Measurements from ENCODE around the gene DNAAF1. TPM values are rescaled to one million over a fixed set of nuclear protein-coding genes. Genes with fewer than 3 reads are reported as not detected.
A peak's percentile ranks its signal among the peaks of the same experiment; 100 is the strongest.

Gene DNAAF1
- total RNA-seq, 1 donor from 2014 or later, result not detected

DNA sequence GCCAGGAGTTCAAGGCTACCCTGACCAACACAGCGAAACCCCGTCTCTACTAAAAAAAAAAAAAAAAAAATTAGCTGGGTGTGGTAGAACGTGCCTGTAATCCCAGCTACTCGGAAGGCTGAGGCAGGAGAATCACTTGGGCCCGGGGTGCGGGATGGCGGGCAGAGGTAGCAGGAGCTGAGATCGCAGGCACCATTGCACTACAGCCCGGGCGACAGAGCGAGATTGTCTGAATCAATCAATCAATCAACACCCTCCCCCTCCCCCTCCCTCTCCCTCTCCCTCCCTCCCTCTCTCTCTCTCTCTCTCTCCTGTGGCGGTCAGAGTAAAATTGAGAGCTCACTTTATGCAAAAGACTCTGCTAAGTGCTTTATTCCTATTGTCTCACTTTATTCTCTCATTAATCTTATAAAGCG is 1.3 kb upstream of the DNAAF1 start:
- no peaks in the 10 kb centered on the region for H3K9me3 Mint-ChIP-seq (ENCODE audit: low read depth)
- TF ChIP-seq, protein P1, sequence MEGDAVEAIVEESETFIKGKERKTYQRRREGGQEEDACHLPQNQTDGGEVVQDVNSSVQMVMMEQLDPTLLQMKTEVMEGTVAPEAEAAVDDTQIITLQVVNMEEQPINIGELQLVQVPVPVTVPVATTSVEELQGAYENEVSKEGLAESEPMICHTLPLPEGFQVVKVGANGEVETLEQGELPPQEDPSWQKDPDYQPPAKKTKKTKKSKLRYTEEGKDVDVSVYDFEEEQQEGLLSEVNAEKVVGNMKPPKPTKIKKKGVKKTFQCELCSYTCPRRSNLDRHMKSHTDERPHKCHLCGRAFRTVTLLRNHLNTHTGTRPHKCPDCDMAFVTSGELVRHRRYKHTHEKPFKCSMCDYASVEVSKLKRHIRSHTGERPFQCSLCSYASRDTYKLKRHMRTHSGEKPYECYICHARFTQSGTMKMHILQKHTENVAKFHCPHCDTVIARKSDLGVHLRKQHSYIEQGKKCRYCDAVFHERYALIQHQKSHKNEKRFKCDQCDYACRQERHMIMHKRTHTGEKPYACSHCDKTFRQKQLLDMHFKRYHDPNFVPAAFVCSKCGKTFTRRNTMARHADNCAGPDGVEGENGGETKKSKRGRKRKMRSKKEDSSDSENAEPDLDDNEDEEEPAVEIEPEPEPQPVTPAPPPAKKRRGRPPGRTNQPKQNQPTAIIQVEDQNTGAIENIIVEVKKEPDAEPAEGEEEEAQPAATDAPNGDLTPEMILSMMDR (IDR thresholded peaks at IDR 0.05), result no peak
- H3K36me3 Mint-ChIP-seq (ENCODE audit: low read depth), result peaks cover 2% of the 10 kb centered on the region
- no peak for DNase-seq (ENCODE audit: low spot score)
- peaks cover 6% of the 10 kb centered on the region for H3K27me3 Mint-ChIP-seq (ENCODE audit: low read depth)
- H3K4me1 Mint-ChIP-seq (ENCODE audit: low read depth), result peaks cover 21% of the 10 kb centered on the region
- H3K27ac Mint-ChIP-seq (ENCODE audit: unreplicated experiment), result no peak overlapping the region
- H3K4me3 Mint-ChIP-seq (ENCODE audit: unreplicated experiment), result peak overlapping the region; percentile 95

DNA sequence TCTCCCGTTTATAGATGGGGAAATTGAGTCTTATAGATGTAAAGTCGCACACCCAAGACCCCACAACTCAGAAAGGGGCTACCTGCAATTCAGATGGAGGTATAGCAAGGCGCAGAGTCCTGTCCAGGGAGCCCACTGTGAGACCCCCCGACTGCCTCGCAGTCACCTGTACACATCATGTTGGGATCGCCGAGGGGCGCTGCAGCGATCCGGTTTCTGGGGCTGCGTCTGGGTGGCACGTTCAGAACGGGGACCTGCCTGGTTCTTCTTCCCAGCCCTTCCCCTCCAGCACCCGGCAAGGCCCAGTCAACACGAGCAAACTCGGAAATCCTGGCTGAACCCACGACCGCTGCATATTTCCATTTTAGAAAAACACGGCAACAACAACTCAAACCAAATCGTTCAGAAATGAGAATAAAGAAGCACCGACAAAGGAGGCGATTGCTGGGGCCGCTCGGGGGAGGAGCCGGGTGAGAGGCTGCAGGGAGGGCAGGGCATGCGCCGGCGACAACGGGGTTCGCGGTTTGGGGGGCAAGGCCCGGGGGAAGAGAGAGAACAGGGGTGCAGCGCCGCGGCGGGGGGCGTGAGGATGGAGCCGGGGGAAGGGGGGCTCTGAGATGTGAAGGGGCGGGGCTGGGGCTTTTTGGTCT is 774 bp upstream of the DNAAF1 start:
- H3K27me3 Mint-ChIP-seq (ENCODE audit: low read depth), result peaks cover 7% of the 10 kb centered on the region
- peak overlapping the region; percentile 79 for H3K27ac Mint-ChIP-seq (ENCODE audit: unreplicated experiment)
- H3K4me3 Mint-ChIP-seq (ENCODE audit: unreplicated experiment), result peak overlapping the region; percentile 95
- no peaks in the 10 kb centered on the region for H3K9me3 Mint-ChIP-seq (ENCODE audit: low read depth)
- peaks cover 15% of the 10 kb centered on the region for H3K4me1 Mint-ChIP-seq (ENCODE audit: low read depth)
- H3K36me3 Mint-ChIP-seq (ENCODE audit: low read depth), result peaks cover 2% of the 10 kb centered on the region
- TF ChIP-seq, protein P1 (IDR thresholded peaks at IDR 0.05), result peak; percentile 30
- no peak for DNase-seq (ENCODE audit: low spot score)

DNA sequence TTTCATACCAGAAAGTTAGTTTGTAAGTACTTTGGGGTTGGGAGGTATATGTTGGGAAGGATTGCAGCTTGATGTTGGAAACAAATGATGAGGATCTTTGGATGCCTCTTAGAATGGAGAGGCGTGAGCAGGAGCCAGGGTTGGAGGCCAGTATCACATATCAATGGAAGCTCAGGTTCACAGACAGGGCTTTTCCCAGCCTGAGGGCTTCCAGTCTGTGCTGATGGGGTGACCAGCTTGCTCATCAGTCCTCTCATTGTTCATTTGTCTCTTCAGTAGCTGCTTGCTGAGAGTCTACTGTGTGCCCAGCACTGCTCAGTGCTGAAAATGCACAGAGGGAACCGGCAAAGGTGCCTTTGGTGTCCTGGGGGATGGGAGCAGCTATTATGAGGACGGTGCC is 5.8 kb downstream of the DNAAF1 start:
- no peak for DNase-seq (ENCODE audit: low spot score)
- Mint-ChIP-seq H3K4me1 (ENCODE audit: low read depth) (peaks cover 2% of the 10 kb centered on the region), H3K27me3 (ENCODE audit: low read depth) (peaks cover 16% of the 10 kb centered on the region), H3K4me3 (ENCODE audit: unreplicated experiment) (no peak overlapping the region), H3K36me3 (ENCODE audit: low read depth) (no peaks in the 10 kb centered on the region), H3K27ac (ENCODE audit: unreplicated experiment) (no peak overlapping the region), H3K9me3 (ENCODE audit: low read depth) (peaks cover 2% of the 10 kb centered on the region)
- TF ChIP-seq, protein P1 (IDR thresholded peaks at IDR 0.05), result no peak

DNA sequence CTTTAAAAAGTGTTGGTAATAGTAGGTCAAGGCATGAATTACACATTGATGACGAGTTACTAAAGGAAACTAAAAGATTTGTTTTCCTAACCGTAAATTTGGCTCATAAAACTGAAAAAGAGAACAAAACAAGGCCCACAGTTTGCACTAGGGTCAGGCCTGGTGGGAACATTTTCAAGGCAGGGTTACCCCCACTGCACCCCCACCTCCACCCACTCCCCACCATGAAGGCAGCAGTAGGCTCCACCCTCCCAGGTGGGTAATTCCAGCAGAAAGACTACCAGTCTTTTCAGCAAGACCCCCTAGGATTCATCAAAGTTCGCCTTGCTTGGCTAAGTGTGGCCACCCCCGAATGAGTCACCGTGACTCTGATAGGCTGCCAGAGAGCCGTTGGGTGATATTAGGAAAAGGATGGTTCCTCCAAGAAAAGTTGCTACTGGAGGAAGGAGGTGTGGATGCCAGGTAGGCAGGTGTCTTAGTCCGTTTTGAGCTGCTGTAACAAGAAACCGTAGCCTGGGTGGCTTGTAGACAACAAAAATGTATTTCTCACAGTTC is 8.6 kb downstream of the DNAAF1 start:
- TF ChIP-seq, protein P1 (IDR thresholded peaks at IDR 0.05), result no peak
- Mint-ChIP-seq H3K36me3 (ENCODE audit: low read depth) (no peaks in the 10 kb centered on the region), H3K4me3 (ENCODE audit: unreplicated experiment) (no peak overlapping the region), H3K9me3 (ENCODE audit: low read depth) (peaks cover 5% of the 10 kb centered on the region), H3K27me3 (ENCODE audit: low read depth) (peaks cover 16% of the 10 kb centered on the region), H3K4me1 (ENCODE audit: low read depth) (peaks cover 3% of the 10 kb centered on the region), H3K27ac (ENCODE audit: unreplicated experiment) (no peak overlapping the region)
- no peak for DNase-seq (ENCODE audit: low spot score)

DNA sequence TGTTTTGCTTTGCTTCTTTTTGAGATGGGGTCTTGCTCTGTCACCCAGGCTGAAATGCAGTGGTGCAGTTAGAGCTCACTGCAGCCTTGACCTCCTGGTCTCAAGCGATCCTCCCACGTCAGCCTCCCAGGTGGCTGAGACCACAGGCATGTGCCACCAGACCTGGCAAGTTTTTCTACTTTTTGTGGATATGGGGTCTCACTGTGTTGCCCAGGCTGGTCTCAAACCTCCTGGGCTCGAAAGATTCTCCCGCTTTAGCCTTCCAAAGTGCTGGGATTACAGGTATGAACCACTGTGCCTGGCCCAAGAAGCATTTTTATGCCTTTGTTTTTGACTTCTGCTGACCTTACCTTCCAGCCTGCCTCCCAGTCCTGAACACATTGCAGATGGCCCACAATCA is 10.1 kb downstream of the DNAAF1 start:
- H3K9me3 Mint-ChIP-seq (ENCODE audit: low read depth), result peaks cover 5% of the 10 kb centered on the region
- peaks cover 18% of the 10 kb centered on the region for H3K27me3 Mint-ChIP-seq (ENCODE audit: low read depth)
- DNase-seq (ENCODE audit: low spot score), result no peak
- H3K27ac Mint-ChIP-seq (ENCODE audit: unreplicated experiment), result no peak overlapping the region
- H3K36me3 Mint-ChIP-seq (ENCODE audit: low read depth), result no peaks in the 10 kb centered on the region
- peaks cover 3% of the 10 kb centered on the region for H3K4me1 Mint-ChIP-seq (ENCODE audit: low read depth)
- H3K4me3 Mint-ChIP-seq (ENCODE audit: unreplicated experiment), result no peak overlapping the region
- TF ChIP-seq, protein P1 (IDR thresholded peaks at IDR 0.05), result no peak

Data from chondrocyte (in vitro differentiated cells).